ELR (cell line): ENCODE data around the gene PLA2G4A.
A peak's percentile ranks its signal among the peaks of the same experiment; 100 is the strongest.

Experiments
- DNase-seq: peaks from one replicate; pipeline ENCODE4 v3.0.0-alpha.2; 2015; ENCODE audit warnings: low read depth

PLA2G4A gene

GRCh38 chr1:186828611-186829454 lies at the start of gene PLA2G4A:
Gene PLA2G4A (plus strand): TSS chr1:186828949. CDS start chr1:186854355, 25,406 bp downstream.
- peak; percentile 72 for DNase-seq

DNA sequence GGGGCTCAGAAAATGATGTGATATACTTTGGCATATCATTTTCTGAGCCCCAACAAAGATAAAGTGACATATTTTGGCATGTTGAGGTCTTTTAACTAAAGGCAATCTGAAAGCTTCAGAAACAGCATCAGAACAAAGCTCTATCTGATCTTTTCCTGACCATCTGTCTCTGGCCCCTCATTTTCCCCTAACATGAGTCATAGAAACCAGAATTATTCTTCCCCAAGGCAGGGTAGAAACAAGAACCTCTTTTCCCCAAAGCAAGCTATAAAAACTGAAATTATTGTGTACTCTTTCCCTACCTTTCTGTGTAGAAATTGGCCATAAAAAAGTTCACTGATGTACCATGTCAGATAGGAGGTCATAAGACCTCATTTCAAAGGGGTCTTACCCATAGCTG lies 48.7 kb upstream of the PLA2G4A start:
- no peak for DNase-seq

- no peak for DNase-seq
These were observed 47.0 kb upstream of the PLA2G4A start for GRCh38 chr1:186781730-186782129.

- DNase-seq, result peak; percentile 45
These were observed 46.0 kb upstream of the PLA2G4A start for GRCh38 chr1:186782791-186783190.

DNA sequence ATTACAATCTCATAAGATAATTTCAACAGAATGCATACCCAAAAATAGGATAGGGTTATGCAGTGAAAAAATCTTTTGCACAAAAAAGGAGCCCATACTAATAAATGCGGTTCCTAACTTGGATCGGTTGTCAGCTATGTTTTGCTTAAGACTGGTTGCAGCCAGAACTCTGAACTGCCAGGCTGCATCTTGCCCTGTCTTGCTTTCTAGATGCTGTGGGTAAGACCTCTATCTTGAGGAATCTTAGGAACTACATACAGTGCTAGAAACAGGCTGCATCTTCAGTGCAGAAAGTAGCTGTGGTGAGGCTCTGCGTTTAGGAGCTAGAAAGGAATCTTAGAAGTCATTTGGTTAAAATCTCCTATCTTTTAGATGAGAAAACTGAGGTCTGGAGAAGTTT lies 45.6 kb upstream of the PLA2G4A start:
- no peak for DNase-seq

- DNase-seq, result no peak
These were observed 43.2 kb upstream of the PLA2G4A start for GRCh38 chr1:186785503-186785902.

DNA sequence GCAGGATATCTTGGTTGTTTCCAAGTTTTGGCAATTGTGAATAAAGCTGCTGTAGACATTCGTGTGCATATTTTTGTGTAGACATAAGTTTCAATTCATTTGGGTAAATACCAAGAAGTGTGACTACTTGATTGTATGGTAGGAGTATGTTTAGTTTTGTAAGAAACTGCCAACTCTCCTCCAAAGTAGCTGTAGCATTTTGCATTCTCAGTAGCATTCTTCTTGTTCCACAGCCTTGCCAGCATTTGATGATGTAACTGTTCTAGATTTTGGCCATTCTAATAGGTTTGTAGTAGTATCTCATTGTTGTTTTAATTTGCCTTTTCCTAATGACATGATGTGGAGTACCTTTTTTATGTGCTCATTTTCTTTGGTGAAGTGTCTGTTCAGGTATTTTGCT lies 38.6 kb upstream of the PLA2G4A start:
- DNase-seq, result no peak

DNA sequence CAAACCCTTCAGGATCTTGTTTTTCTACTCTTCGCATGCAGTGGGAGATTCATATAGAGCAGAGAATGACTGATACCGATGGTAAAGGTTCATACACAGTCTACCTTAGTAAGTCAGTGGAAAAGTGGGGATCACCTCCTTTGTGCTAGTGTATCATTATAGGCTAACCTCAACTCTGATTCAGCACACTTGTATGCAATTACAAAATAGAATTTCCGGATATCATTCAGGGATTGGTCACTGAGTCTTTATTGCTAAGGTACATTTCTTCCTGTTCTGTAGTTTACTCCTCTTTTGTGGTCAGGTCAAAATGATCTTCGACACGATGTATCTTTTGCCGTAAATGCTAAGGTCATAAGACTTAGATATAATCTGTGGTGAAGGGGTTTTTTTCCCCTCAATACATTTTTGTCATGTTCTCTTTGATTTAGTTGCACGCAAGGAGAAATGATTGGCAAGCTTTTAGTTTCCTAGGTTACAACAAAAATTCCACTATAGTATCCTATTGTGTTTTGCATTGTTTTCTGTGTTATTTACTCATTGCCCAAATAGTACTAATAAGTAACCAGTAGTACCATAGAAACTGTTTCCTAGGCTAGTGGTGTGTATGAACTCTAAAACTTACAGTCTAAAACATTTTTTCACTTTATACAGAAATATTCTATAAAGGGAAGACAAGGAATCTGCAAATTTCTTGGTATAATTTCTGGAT lies 35.7 kb upstream of the PLA2G4A start:
- peak; percentile 74 for DNase-seq

- DNase-seq, result peak; percentile 25
These were observed 35.2 kb upstream of the PLA2G4A start for GRCh38 chr1:186793582-186793927.

- DNase-seq, result no peak
These were observed 29.6 kb upstream of the PLA2G4A start for GRCh38 chr1:186798960-186799688.

GRCh38 chr1:186799689-186800054 lies 29.1 kb upstream of the PLA2G4A start:
- no peak for DNase-seq

DNA sequence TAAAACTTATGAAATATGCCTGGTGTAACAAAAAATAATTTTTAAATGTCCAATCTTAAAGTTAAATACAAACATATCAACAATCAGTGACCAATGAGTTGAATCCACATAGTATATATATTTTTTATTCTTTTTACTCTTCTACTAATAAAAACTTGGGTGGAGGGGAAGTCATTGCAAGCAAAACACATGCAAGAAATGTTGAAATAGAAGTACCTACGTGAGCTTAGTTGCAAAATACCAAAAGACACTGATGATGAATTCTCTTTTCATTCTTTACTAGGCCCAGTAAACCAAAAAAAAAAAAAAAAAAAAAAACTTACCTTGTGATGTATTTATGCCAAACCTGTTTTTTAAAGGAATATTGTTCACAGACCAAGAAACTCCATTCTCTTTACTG lies 26.4 kb upstream of the PLA2G4A start:
- DNase-seq, result no peak

DNA sequence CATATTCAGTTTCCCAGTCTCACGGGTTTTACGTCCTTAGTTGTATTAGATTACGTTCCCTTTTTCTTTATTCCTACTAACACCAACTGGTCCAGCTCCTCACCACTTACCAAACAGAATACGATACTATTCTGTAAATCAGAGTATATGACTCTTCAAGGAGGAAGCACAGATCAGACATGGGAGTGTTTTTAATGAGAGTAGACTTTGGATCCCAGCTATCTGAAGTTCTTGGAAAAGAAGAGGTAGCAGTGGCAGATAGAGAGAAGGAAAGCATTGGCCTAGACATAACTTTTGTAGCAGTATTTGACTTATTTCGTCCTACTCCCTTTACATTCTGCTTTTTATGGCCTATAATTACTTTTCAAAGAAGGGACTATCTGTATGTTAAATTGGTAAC lies 24.1 kb upstream of the PLA2G4A start:
- no peak for DNase-seq

DNA sequence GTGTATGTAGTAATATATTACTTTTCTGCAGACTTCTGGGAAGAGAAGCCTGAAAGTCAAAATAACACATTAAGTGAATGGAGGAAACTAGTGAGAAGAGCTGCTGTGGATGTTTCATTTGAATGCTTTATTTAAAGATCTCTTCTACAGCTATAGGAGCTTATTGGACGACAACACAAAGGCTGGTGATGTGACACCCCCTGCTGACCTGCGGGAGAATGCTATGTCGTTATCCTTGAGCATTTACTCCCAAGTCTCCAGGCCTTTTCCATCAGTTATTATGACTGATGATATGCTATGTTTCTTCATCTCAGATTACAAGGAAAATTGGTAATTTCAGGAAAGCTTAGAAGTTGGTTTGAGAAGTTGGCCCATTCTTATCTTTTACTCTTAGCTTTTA lies 22.3 kb upstream of the PLA2G4A start:
- DNase-seq, result peak; percentile 55

DNA sequence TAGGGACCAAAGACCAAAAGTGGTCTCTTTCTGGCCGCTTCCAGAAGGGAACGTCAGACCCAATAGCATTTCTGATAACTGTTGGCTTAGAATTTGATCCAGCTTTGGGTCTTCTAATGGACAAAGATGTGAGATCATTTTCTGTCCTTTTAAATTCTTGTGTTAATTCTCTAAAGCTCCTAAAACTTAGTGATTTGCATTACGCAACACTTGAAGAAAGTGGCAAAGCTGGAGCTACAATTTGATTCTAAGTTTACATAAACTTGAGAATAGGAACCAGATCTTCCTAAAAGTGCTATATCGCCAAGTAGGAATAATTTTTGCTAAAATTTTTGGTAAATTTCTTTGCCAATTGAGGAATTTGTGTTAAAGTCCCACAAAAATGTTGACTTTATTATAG lies 21.6 kb upstream of the PLA2G4A start:
- DNase-seq, result no peak

DNA sequence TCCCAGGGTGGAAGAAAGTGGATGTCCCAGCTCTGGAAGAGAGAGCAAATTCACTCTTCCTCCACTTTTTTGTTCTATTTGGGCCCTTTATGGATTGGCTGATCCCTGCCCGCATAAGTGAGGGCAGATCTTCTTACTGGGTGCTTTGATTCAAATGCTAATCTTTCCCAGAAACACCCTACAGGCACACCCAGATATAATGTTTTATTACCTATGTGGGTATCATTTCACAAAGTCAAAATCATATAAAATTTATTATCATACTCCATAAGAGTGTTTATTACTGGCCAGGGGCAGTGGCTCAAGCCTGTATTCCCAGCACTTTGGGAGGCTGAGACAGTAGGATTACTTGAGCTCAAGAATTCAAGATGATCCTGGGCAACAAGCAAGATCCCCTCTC lies 16.9 kb upstream of the PLA2G4A start:
- DNase-seq, result no peak

DNA sequence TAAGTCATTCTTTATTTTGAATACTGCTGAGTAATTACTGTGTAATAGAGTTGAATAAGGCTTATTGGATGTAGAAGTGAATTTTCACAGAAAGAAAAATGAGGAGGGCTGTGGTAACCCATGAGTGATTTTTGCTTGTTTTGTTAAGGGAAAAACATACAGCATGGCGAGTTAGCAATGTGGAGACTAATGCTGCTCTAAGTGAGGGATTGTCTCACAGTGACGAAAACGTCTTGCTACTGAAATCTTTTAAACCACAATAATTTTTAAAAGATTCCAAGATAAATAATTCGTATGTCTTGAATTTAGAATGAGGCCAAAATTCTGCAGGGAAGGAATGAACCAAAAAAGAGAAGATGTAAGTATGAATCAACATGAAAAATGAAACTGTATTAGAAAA lies 16.2 kb upstream of the PLA2G4A start:
- no peak for DNase-seq

DNA sequence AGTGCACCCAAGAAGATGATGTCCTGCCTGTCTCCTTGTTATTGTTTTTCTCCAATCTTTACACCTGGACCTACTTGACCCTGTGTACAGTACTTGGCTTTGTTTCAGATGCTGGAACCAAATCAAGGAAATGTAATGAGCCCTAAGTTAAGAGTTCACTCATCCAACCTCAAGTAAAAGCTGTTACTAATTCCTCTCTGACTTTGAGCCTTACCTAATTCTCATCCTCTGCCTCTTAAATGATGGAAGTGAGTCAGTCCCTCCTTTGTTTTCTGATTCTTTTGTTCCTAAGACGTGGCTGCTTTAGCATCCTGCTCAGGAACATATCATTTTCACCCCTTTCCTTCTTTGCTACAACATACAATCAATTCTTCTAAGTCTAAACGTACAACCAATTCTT lies 15.3 kb upstream of the PLA2G4A start:
- DNase-seq, result no peak

DNA sequence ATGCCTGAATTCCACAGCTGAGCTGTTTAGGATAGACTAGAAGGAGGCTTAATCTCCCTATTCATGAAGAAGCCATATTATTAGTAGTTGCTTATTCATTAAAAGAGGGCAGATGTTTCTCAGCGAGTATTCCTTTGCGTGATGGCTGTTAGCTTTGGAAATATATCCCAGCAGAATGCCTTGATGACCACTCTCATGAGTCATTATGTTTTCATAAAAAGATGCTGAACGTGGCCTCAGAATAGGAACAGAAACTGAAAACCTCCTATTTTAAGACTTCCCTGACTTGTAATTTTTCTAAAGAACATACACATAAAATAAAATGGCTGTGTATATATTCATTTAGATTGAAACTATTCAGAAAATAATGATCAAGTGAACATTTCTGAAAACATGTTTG lies 9.6 kb upstream of the PLA2G4A start:
- peak; percentile 79 for DNase-seq

- DNase-seq, result no peak
These were observed 9.2 kb upstream of the PLA2G4A start for GRCh38 chr1:186819563-186819962.

- no peak for DNase-seq
These were observed 1.2 kb downstream of the PLA2G4A start for GRCh38 chr1:186829686-186830587.

- DNase-seq, result no peak
These were observed 2.4 kb downstream of the PLA2G4A start for GRCh38 chr1:186831168-186831567.
